Iris pigment epithelial cell (primary cell): ENCODE results near the gene NEDD8.
"Not testable (repeated sequence)": the region's sequence is repeated elsewhere in the genome, so short reads cannot be mapped to it uniquely, and the experiment has no call there.

Experiments used
- DNase-seq: peaks from one replicate; pipeline ENCODE4 v3.0.0-alpha.2; 2011; ENCODE audit warnings: low read depth

NEDD8 gene

DNA sequence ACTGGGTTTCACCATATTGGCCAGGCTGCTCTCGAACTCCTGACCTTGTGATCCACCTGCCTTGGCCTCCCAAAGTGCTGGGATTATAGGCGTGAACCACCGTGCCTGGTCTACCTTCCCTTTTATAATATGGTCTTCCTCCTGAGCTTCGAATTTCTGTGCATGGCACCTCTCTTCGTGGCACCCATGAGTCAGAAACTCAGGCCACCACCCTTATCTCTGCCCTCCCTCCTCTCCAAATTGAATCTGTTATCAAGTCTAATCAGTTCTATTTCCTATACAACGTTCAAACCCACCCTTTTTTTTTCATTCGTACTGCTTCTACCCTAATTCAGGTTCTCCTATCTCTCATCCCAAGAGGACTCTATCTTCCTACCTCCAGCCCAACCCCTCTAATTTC lies 15.3 kb upstream of the NEDD8 start:
- no peak for DNase-seq

GRCh38 chr14:24246765-24247212 lies 14.6 kb upstream of the NEDD8 start:
- DNase-seq, result peak; percentile 50

GRCh38 chr14:24245350-24245749 lies 13.2 kb upstream of the NEDD8 start:
- not testable (repeated sequence) for DNase-seq

DNA sequence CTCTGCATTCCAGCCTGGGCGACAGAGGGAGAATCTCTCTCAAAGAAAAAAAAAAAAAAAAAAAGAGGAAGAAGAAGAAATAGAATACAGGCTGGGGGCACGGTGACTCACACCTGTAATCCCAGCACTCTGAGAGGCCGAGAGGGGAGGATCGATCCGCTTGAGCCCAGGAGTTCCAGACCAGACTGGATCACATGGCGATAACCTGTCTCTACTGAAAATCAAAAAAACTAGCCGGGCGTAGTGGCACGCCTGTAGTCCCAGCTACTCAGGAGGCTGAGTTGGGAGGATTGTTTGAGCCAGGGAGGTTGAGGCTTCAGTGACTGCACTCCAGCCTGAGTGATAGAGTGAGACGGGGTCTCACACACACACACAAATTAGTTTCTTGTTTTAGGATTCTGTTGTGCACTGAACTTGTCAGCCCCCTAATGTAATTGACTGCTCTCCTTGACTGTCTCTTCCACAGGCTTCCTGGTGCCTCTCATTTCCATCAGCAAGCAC lies 11.2 kb upstream of the NEDD8 start:
- DNase-seq, result peak; percentile 25

DNA sequence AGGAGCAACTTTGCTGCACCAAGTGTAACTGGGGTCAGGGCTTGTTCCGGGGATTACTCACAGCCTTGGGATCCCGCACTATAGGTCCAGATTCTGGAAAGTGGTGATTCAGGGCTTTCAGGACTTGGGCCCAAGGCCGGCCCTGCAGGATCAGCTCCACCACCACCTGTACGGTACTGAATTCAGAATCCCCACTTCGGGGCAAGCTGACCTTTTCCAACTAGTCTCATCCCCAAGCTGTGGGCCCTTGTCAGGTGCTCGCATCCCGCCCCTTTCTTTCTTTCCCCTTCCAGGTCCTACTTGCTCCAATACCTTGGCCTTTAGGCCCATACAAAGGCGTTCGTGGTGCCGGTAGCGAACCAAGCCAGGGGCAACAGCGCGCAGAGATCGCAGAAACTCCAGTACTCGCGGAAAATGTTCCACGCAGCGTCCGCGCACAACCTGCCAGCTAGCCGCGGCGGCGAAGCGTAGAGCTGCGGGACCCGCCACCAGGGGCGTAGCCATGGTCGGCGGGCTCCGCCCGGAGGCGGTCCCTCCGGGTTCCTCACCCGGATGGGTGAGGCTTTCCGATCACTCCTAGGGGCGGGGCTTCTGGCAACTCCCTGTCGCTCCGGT lies 9.8 kb upstream of the NEDD8 start:
- peak; percentile 94 for DNase-seq

DNA sequence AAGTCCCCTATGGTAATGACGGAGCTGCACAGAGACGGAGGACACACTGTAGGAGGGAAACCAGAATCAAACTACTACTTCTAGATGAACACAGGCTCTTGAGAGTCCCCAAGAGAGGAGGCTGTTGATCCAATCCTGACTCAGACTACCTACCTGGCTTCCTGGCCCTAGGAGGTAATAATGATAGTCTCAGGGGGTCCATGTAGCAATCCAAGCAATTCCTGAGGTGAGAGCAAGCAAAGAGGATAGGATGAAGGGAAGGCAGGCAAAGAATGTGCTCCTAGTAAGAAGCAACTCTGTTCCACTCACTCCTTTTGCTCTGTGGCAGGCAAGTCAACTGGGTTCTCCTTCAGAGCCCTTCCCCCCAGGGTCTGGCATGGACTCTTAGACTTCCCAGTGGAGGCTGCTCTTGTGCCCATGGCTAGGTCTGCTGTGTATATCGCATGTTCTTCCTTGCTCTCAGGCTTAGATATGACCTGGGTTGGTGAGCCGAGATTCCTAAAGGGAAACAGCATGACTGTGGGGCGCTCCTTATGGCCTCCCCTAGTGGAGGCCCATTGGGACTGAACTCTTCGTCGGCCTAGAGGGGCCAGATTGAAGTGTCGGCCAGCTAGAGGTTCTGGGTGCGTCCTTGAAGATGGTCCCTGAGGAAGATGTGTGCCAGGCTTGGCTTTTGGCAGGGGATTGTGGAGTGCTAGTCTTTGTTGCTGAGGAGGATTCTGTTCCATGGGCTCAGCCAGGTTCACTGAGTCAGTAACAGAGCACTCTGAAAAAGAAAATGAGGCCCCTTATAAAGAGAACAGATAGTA lies 8.1 kb upstream of the NEDD8 start:
- DNase-seq, result no peak

DNA sequence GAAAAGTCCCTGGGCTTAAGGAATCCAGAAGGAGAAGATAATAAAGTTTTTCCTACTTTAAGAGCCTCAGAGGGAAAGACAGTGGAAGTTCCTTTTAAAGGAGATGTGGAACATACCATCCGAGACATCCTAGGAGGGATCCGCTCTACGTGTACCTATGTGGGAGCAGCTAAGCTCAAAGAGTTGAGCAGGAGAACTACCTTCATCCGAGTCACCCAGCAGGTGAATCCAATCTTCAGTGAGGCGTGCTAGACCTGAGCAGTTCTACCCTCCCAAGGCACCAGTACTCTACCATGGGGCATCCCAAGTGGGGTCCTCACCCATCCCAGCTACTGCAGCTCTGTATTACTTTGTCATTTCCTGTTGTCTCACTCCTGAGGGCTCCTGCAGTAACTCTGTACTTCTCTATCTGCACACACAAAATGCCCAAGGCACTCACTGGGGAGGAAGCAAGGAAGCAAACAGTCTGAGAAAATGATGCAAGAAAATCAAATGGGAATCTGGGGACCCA lies 6.4 kb upstream of the NEDD8 start:
- DNase-seq, result no peak

DNA sequence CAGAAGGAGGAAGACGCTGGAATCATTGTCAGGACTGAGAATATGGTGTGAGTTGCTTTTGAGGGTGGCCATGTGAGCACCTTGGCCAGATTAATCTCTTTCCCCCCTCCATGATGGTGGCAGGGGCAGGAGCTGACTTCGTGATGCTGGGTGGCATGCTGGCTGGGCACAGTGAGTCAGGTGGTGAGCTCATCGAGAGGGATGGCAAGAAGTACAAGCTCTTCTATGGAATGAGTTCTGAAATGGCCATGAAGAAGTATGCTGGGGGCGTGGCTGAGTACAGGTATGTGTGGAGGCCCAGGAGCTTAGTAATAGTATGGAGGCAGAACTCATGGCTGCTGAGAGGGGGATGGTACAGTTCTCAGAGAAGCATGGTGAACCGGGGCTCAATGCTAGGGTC lies 6.0 kb upstream of the NEDD8 start:
- no peak for DNase-seq

GRCh38 chr14:24237463-24237955 lies 5.3 kb upstream of the NEDD8 start:
- DNase-seq, result no peak

DNA sequence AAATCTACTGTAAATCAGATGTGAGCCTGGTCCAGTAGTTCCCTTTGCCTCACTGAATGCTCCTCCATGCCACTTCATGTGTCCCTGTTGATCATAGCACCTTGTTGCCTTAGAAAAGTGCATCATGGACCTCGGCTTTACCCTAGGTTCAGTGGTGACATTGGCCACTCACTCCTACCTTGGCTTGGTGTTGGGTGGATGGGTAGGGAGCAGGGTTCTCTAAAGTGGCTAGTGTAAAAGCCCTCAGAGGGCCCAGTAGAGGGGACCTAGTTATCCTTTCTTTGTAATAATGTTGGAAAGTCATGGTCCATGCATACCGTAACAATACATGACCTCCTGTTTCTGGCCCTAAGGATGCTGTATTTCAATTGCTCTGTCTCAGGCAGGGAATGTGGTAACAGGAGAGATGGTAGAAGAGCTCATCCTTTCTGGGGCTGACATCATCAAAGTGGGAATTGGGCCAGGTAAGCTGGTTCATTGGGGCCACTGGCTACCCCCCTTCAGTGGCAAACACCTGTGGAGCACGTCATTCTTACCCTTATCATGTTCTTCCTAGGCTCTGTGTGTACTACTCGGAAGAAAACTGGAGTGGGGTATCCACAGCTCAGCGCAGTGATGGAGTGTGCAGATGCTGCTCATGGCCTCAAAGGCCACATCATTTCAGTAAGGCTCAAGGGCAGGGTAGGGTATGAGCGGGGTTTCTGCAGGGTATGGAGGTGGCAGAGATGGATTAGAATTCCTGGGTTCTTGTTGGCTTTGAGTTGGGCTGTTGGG lies 4.7 kb upstream of the NEDD8 start:
- no peak for DNase-seq

DNA sequence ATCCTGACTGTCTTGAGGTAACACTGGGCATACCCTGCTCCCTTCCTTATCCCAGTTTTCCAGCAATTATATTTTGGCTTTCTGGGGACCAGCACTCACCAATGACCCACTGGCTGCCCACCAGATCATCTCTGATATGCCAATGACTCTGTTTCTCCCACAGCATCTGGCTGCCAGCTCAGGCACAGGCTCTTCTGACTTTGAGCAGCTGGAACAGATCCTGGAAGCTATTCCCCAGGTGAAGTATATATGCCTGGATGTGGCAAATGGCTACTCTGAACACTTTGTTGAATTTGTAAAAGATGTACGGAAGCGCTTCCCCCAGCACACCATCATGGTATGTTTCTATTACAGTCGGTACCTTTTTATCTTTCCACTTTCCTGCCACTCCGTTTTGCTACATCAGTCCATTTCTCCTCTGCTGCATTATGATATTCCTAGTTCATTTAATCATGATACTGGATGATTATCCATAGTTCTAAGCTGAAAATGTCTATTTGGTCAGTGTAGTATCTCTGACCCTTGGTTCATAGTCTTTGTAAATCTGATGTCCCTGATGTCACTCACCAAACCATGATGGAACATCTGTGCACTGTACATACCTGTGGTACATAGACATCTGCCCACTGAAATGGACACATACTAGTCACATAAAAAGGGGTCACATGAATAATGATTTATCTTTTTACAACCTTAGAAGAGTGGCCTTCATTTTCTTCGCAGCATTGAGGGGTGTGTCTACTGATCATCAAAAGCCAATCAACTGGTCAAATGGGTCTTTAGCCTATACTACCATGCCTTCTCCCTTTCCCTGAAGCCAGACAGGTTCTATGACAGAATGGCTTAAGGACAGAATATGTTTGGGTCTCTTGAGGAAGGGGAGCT lies 3.9 kb upstream of the NEDD8 start:
- no peak for DNase-seq

DNA sequence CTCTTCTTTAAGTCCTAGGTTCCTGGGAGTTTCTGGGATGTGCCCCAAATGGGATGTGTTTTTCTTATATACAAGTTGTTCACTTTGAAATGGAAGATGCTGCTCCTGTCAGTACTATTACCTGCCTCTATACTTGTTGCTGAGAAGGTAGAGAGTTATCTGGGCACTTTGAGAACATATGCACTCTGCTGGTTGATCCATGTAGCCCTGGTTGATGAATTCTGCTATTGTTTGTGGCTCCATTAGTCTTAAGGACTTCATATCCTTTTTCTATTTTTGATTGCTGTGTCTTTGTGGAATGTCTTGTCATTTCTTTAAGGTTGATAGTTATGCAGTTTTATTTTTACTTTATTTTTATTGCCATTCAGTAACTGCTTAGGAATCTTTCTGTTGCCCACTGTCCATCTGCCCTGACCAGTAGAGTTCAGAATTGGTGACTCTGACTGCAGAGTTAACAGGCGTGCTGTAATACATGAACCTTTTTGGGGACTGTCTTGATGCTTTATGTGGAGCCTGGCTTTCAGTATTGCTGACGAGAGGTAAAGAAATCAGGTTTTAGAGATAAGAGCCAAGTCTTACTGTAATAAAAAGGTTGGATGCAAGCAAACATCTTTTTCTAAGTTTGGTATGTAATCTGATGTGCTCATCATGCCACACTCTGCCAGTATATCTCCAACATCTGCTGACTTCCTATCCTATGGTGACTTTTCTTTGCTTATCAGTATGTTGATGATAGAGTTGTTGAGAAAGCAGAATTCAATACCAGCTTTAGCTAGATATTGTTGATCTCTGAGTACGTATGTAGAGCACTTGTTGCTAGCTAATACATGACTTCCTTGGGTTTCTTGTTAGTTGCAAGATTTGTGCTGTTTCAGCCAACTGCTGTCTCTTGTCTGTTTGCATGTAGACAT lies 2.2 kb upstream of the NEDD8 start:
- no peak for DNase-seq

DNA sequence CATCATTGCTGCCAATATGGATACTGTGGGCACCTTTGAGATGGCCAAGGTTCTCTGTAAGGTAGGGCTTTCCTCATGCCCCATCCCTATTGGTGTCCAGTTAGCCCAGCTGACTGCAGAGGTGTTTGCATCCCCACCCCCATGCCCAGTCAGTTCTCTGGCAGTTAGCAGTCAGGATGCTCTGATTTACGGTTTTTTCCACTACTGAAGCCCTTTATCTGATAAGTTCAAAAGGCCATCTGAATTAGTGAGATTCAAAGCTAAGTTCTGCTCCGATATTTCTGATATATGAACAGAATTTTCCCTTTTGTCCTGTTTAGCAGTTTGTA lies 1.3 kb upstream of the NEDD8 start:
- DNase-seq, result no peak

GRCh38 chr14:24232645-24233537 lies 724 bp upstream of the NEDD8 start, which contains the start of gene GMPR2:
Gene GMPR2, plus strand, starts transcription at chr14:24232929. Its CDS starts 325 bp downstream, at chr14:24233254.
- no peak for DNase-seq

DNA sequence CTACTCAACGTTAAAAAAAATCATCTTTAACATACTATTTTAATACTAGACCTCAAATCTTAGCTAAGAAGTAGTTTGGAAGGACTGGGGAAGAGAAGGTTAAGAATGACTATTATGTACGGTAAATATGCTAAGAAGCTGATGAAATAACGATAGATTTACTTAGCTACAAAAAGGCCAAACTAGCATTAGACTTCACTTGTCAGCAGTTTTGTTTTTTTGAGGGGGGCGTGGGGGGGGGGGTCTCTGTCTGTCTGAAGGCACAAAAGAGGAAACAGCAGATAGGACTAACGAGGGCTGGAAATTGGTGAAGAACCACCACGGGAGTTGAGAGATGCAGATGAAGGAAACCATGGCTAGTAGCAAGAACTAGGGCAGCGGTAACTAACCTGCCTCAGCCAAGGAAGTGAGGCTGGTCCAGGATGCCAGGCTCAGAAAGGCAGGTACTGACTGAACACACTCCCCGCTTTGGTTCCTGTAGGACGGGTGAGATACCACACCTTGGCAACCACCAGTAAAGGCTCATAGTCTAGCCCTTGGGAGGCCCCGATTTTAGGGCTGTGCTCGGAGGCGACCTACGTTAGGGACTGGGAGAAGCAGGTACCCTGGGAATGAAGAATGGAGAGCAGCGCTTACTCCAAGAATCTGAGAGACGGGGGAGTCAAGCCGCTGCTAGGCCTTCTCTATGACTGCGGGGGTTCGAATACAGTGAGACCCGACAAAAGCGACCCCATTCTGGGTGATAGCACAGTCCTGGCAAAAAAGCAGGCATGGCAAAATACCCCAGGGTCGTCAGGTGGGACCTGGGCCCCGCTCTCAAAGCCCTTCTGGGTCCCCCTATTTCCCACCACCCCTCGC lies 675 bp downstream of the NEDD8 start:
- peak; percentile 21 for DNase-seq

- DNase-seq, result no peak
Measured at GRCh38 chr14:24228902-24229301, 3.3 kb downstream of the NEDD8 start.

DNA sequence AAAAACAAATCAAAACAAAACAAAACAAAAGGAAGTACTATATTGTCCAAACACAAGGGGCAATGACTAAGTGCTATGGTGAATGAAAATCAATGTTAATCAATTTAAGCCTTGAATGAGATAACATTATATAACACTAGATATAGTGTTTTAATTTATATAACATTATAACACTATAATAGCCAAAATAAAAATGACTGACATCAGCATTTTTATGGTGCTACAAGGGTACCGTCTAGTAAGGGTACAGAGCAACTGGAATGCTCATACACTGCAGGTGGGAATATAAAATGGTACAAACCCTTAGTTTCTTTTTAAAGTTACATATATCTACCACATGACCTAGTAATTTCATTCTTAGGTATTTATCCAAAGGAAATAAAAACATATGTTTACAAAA lies 5.7 kb downstream of the NEDD8 start:
- no peak for DNase-seq

DNA sequence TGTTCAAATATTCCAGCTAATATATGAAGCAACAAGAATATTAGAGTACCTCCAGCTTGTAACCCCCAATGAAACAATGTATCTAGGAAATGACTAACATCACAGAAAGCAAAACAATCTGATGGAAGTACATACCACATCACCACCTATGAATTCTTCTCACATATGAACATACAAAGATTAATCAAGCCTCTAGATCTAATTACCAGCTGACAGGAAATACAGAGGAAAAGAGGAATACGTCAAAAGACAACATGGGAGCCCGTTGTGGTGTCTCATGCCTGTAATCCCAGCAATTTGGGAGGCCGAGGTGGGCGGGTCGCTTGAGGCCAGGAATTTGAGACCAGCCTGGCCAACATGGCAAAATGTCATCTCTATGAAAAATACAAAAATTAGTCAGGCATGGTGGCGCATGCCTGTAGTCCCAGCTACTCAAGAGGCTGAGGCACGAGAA lies 7.5 kb downstream of the NEDD8 start:
- DNase-seq, result peak; percentile 95
